B cell (primary cell): ENCODE results near the gene RFC3. TPM values are rescaled to one million over a fixed set of nuclear protein-coding genes. Genes with fewer than 3 reads are reported as not detected.

Experiments used
- ATAC-seq: fragments of 200-7000 bp; cut with Tn5 transposase; one replicate; pipeline ENCODE4 v1.10.0; 2021; ENCODE audit warnings: low read depth, mild to moderate bottlenecking, moderate number of reproducible peaks, moderate library complexity
- CTCF ChIA-PET: fragments of 350-600 bp; sonication (Branson Sonifier 250); formaldehyde crosslinking; loops from one replicate; lab custom pipeline; 2021; ENCODE audit warnings: antibody characterized with exemption, inconsistent platforms; lab: Charles Lee
- POLR2A ChIA-PET: fragments of 350-600 bp; sonication (Branson Sonifier 250); formaldehyde crosslinking; loops from one replicate; lab custom pipeline; 2021; ENCODE audit warnings: antibody characterized with exemption; lab: Charles Lee
- DNase-seq: peaks from one replicate; pipeline ENCODE4 v3.0.0; 2013
- H2AFZ ChIP-seq: 2 replicates; pipeline ENCODE4 v1.6.1; 2012; ENCODE audit warnings: mild to moderate bottlenecking, low read depth, low read length; ENCODE audit not compliant: insufficient read depth, poor library complexity, severe bottlenecking
- H3K27ac ChIP-seq, 2 donors: 1 replicate in 1 of 2; 2 replicates in 1 of 2; pipeline ENCODE4 v1.5.1; 2012 to 2013; ENCODE audit warnings: low read length in 2 of 2, mild to moderate bottlenecking in 2 of 2, moderate library complexity in 1 of 2
- H3K27me3 ChIP-seq, 4 experiments: fragments of 200-600 bp in 1 of 4; sonication (generic) in 1 of 4; replicated peaks in 1 of 4; 1 replicate in 2 of 4; 2 replicates in 2 of 4; pipeline versions ENCODE4 v1.6.1 to v1.7.0; 2013 to 2016; ENCODE audit warnings: low read length in 3 of 4, mild to moderate bottlenecking in 2 of 4, mixed read lengths in 1 of 4, moderate library complexity in 1 of 4; ENCODE audit not compliant: insufficient read depth in 4 of 4, control insufficient read depth in 3 of 4; ENCODE audit errors: control extremely low read depth in 1 of 4
- H3K36me3 ChIP-seq, 2 experiments: replicated peaks in 1 of 2; 1 replicate in 1 of 2; 2 replicates in 1 of 2; pipeline versions ENCODE4 v1.6.1 to v1.7.1; 2013; ENCODE audit warnings: low read length in 1 of 2; ENCODE audit not compliant: insufficient read depth in 2 of 2, control insufficient read depth in 1 of 2; ENCODE audit errors: control extremely low read depth in 1 of 2, extremely low read depth in 1 of 2
- H3K4me1 ChIP-seq, 2 donors: fragments of 200-600 bp in 1 of 2; sonication (generic) in 1 of 2; 1 replicate in 1 of 2; 2 replicates in 1 of 2; pipeline versions ENCODE4 v1.5.1 to v1.6.1; 2013 to 2017; ENCODE audit warnings: low read length in 2 of 2; ENCODE audit not compliant: control insufficient read depth in 2 of 2, insufficient read depth in 2 of 2
- H3K4me2 ChIP-seq: replicated peaks from 2 replicates; pipeline ENCODE3; 2012; ENCODE audit warnings: mild to moderate bottlenecking, low read depth, low read length; ENCODE audit not compliant: poor library complexity, severe bottlenecking
- H3K4me3 ChIP-seq, 5 experiments: fragments of 200-600 bp in 1 of 5; sonication (generic) in 1 of 5; 1 replicate in 3 of 5; 2 replicates in 2 of 5; pipeline versions ENCODE4 v1.5.1 to v1.7.0; 2011 to 2016; ENCODE audit warnings: low read length in 4 of 5, mild to moderate bottlenecking in 4 of 5, low read depth in 2 of 5, control low read depth in 1 of 5, moderate library complexity in 1 of 5; ENCODE audit not compliant: insufficient read depth in 1 of 5; ENCODE audit errors: control extremely low read depth in 1 of 5, extremely low read depth in 1 of 5
- H3K79me2 ChIP-seq: fragments of 200-600 bp; sonication (generic); one replicate; pipeline ENCODE4 v1.6.0; 2016; ENCODE audit warnings: low read length; ENCODE audit not compliant: control insufficient read depth, insufficient read depth
- H3K9ac ChIP-seq: fragments of 200-600 bp; sonication (generic); 2 replicates; pipeline ENCODE4 v1.6.1; 2017; ENCODE audit warnings: mild to moderate bottlenecking, low read length, moderate library complexity
- H3K9me3 ChIP-seq, 3 donors: one replicate each; pipeline versions ENCODE4 v1.6.1 to v1.7.1; 2013; ENCODE audit warnings: low read length in 2 of 3; ENCODE audit not compliant: control insufficient read depth in 2 of 3, insufficient read depth in 1 of 3; ENCODE audit errors: control extremely low read depth in 1 of 3
- H4K20me1 ChIP-seq: 2 replicates; pipeline ENCODE4 v1.6.0; 2012; ENCODE audit warnings: mild to moderate bottlenecking, low read length; ENCODE audit not compliant: insufficient read depth, control insufficient read depth, poor library complexity, severe bottlenecking
- H3K27ac Mint-ChIP-seq: one replicate; pipeline ENCODE4 v1.8.0; 2021; ENCODE audit warnings: mixed read lengths
- H3K27me3 Mint-ChIP-seq: one replicate; pipeline ENCODE4 v1.8.0; 2021; ENCODE audit warnings: mixed read lengths
- H3K4me1 Mint-ChIP-seq: one replicate; pipeline ENCODE4 v1.8.0; 2021; ENCODE audit warnings: mixed read lengths
- H3K4me3 Mint-ChIP-seq: one replicate; pipeline ENCODE4 v1.8.0; 2021; ENCODE audit warnings: mixed read lengths
- H3K9me3 Mint-ChIP-seq: one replicate; pipeline ENCODE4 v1.8.0; 2022; ENCODE audit warnings: mixed read lengths; ENCODE audit not compliant: insufficient read depth
- EZH2 ChIP-seq: IDR thresholded peaks from 2 replicates; pipeline ENCODE4 v1.6.1; 2012; ENCODE audit warnings: borderline replicate concordance, low read depth, mild to moderate bottlenecking, moderate library complexity, low read length; ENCODE audit not compliant: insufficient read depth, poor library complexity, severe bottlenecking
- WGBS: methylation state at CpG from one replicate; pipeline ENCODE4 v1.1.5; 2013; ENCODE audit warnings: missing lambda C conversion rate; ENCODE audit not compliant: insufficient coverage; 5-methylcytosine and 5-hydroxymethylcytosine counted together
- intact Hi-C: fragments of 100-400 bp; cut with micrococcal nuclease; formaldehyde crosslinking; loops from one replicate; pipeline ENCODE4 v1.10.0; 2022
- polyA plus RNA-seq: library from polyadenylated mRNA; depleted of rRNA; stranded (reverse); fragments of >200 nt; gene quantifications from 2 replicates; pipeline ENCODE4 v1.2.3, GENCODE V29; 2012
- total RNA-seq, 2 donors: library from RNA; stranded (reverse); fragments of 120-200 nt in 1 of 2; gene quantifications; 1 replicate in 1 of 2; 2 replicates in 1 of 2; pipeline versions ENCODE4 v1.2.3 to v1.2.4, GENCODE V29; 2013 to 2022
- TF ChIP-seq, protein P1 (sequence below): fragments of 200-600 bp; IDR thresholded peaks from one replicate; pipeline ENCODE4 v1.8.0; 2022; ENCODE audit warnings: antibody characterized with exemption, mild to moderate bottlenecking

Gene RFC3
- total and polyA plus RNA-seq, 2 donors (not counting 1 experiment from before 2014, with no cell fraction given): 3.2 to 9.4 TPM

DNA sequence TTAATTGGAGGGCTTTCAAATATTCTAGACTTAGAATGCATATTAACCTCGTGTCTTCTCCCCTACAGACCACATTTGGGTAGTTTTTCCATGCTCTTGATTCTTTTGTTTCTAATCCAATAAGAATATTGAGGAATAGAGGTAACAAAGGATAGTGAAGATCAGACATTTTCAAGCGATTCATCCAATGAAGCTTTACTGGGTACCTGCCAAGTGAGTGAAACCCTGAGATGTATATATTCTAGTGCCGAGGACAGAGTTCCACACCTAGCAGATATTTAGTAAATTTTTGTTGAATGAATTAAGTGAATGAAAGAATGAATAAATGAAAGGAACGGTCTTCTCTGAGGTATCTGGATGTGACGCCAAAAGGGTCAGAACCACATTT is 442 bp upstream of the RFC3 start:
- no peaks in the 10 kb centered on the region for H3K9me3 Mint-ChIP-seq
- CTCF ChIA-PET: interaction anchor here (1.4 kb wide), 1 partner anchor 275 kb away, joined by 6 read pairs; no protein-coding TSS in a partner anchor
- Histone ChIP-seq H3K9ac (peak overlapping the region; percentile 88), H2AFZ (peak overlapping the region; percentile 97), H4K20me1 (no peaks in the 10 kb centered on the region), H3K27ac (peak overlapping the region; percentile 20 to 50), H3K27me3 (no peaks in the 10 kb centered on the region), H3K4me2 (peak overlapping the region; percentile 91), H3K4me3 (peak overlapping the region; percentile 83 to 97 (median 94)), H3K36me3 (peaks cover 1 to 6% of the 10 kb centered on the region in 2 experiments), H3K4me1 (peaks cover 3 to 13% of the 10 kb centered on the region in 2 donors), H3K79me2 (peaks cover 8% of the 10 kb centered on the region), H3K9me3 (peaks cover 0 to 1% (median 0%) of the 10 kb centered on the region in 3 donors)
- peaks cover 18% of the 10 kb centered on the region for H3K4me1 Mint-ChIP-seq
- WGBS: no CpG with 5 or more reads among the region's 5 CpGs
- no peaks in the 10 kb centered on the region for H3K27me3 Mint-ChIP-seq
- TF ChIP-seq, protein P1, sequence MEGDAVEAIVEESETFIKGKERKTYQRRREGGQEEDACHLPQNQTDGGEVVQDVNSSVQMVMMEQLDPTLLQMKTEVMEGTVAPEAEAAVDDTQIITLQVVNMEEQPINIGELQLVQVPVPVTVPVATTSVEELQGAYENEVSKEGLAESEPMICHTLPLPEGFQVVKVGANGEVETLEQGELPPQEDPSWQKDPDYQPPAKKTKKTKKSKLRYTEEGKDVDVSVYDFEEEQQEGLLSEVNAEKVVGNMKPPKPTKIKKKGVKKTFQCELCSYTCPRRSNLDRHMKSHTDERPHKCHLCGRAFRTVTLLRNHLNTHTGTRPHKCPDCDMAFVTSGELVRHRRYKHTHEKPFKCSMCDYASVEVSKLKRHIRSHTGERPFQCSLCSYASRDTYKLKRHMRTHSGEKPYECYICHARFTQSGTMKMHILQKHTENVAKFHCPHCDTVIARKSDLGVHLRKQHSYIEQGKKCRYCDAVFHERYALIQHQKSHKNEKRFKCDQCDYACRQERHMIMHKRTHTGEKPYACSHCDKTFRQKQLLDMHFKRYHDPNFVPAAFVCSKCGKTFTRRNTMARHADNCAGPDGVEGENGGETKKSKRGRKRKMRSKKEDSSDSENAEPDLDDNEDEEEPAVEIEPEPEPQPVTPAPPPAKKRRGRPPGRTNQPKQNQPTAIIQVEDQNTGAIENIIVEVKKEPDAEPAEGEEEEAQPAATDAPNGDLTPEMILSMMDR: no peak
- TF ChIP-seq EZH2: no peak
- ATAC-seq (no peak), DNase-seq (no peak)
- H3K4me3 Mint-ChIP-seq: peak overlapping the region; percentile 94
- peak overlapping the region; percentile 90 for H3K27ac Mint-ChIP-seq
- intact Hi-C loops: loop anchor here (5.0 to 10.0 kb wide), 2 partner anchors 1127 to 1345 kb away; partner anchors contain the start of gene NBEA
- POLR2A ChIA-PET: no interaction called here

- Histone ChIP-seq H3K4me1 (no peaks in the 10 kb centered on the region), H3K9ac (no peak overlapping the region), H3K9me3 (no peaks in the 10 kb centered on the region), H3K79me2 (peaks cover 3% of the 10 kb centered on the region), H3K36me3 (peaks cover 3 to 11% of the 10 kb centered on the region in 2 experiments), H4K20me1 (no peaks in the 10 kb centered on the region), H3K27me3 (no peaks in the 10 kb centered on the region), H3K27ac (no peak overlapping the region), H3K4me2 (no peak overlapping the region), H2AFZ (no peak overlapping the region), H3K4me3 (no peak overlapping the region)
- POLR2A ChIA-PET: no interaction called here
- H3K9me3 Mint-ChIP-seq: no peaks in the 10 kb centered on the region
- no peak overlapping the region for H3K4me3 Mint-ChIP-seq
- intact Hi-C loops: no loop called here
- ATAC-seq: no peak
- CTCF ChIA-PET: no interaction called here
- H3K4me1 Mint-ChIP-seq: no peaks in the 10 kb centered on the region
- no peaks in the 10 kb centered on the region for H3K27me3 Mint-ChIP-seq
- DNase-seq: no peak
- no CpG with 5 or more reads among the region's 4 CpGs for WGBS
- no peak overlapping the region for H3K27ac Mint-ChIP-seq
- TF ChIP-seq EZH2: no peak
- TF ChIP-seq, protein P1: no peak
These were observed 7.1 kb downstream of the RFC3 start for GRCh38 chr13:33825083-33825482.
